ENCODE measurements around the gene KSR2. TPM values are rescaled to one million over a fixed set of nuclear protein-coding genes. Genes with fewer than 3 reads are reported as not detected.

KSR2 gene
- total RNA-seq, 1 experiment from 2014 or later, result not detected

DNA sequence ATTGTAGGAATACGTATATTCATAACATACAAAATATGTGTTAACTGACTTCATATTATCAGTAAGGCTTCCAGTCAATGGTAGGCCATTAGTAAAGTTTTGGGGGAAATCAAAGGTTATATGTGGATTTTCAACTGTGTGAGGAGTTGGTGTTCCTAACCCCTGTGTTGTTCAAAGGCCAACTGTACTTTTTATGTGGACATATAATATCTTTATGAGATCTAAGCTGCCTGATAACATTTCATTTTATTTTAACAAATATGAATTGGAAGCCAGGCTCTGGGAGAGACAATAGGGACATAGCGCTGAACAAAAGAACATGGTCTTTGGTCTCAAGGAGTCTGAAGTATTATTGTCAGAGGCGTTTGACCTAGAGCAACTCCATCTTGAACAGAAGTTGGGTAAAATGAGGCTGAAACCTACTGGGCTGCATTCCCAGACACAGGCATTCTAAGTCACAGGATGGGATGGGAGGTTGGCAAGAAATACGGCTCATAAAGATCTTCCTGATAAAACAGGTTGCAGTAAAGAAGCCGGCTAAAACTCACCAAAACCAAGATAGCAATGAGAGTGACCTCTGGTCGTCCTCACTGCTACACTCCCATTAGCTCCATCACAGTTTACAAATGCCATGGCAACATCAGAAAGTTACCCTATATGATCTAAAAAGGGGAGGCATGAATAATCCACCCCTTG, 147.2 kb downstream of the KSR2 start:
- H3K27me3 ChIP-seq (replicated peaks; ENCODE audit: insufficient read depth, low read depth, low read length, poor library complexity), result peaks cover 41% of the 10 kb centered on the region
- TF ChIP-seq, protein P1, sequence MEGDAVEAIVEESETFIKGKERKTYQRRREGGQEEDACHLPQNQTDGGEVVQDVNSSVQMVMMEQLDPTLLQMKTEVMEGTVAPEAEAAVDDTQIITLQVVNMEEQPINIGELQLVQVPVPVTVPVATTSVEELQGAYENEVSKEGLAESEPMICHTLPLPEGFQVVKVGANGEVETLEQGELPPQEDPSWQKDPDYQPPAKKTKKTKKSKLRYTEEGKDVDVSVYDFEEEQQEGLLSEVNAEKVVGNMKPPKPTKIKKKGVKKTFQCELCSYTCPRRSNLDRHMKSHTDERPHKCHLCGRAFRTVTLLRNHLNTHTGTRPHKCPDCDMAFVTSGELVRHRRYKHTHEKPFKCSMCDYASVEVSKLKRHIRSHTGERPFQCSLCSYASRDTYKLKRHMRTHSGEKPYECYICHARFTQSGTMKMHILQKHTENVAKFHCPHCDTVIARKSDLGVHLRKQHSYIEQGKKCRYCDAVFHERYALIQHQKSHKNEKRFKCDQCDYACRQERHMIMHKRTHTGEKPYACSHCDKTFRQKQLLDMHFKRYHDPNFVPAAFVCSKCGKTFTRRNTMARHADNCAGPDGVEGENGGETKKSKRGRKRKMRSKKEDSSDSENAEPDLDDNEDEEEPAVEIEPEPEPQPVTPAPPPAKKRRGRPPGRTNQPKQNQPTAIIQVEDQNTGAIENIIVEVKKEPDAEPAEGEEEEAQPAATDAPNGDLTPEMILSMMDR (conservative IDR thresholded peaks at IDR 0.05; ENCODE audit: low read depth, low read length), result no peak
- no peak for TF ChIP-seq EZH2 (IDR thresholded peaks at IDR 0.05; ENCODE audit: borderline replicate concordance, low read depth, low read length, poor library complexity, severe bottlenecking)
- no peaks in the 10 kb centered on the region for H3K9me3 ChIP-seq (ENCODE audit: low read depth, low read length, poor library complexity, severe bottlenecking)
- H3K4me3 ChIP-seq (ENCODE audit: low read depth, low read length, poor library complexity, severe bottlenecking), result no peak overlapping the region
- no peaks in the 10 kb centered on the region for H3K4me1 ChIP-seq (ENCODE audit: insufficient read depth, low read length, poor library complexity, severe bottlenecking)
- BruUV-seq (replicated peaks), result no TSS peak
- H3K36me3 ChIP-seq (ENCODE audit: insufficient read depth, low read length, poor library complexity, severe bottlenecking), result no peaks in the 10 kb centered on the region
- H3K27ac ChIP-seq (ENCODE audit: low read depth, low read length, poor library complexity, severe bottlenecking), result no peak overlapping the region
- no peak for DNase-seq (ENCODE audit: low spot score)
- CTCF ChIA-PET, result no interaction called here
- intact Hi-C loops (cut with micrococcal nuclease; ENCODE audit: unreplicated experiment), result no loop called here
- POLR2A ChIA-PET (ENCODE audit: low non-redundant PET), result no interaction called here

- H3K4me1 ChIP-seq (ENCODE audit: insufficient read depth, low read length, poor library complexity, severe bottlenecking), result no peaks in the 10 kb centered on the region
- POLR2A ChIA-PET (ENCODE audit: low non-redundant PET), result no interaction called here
- no peak overlapping the region for H3K4me3 ChIP-seq (ENCODE audit: low read depth, low read length, poor library complexity, severe bottlenecking)
- intact Hi-C loops (cut with micrococcal nuclease; ENCODE audit: unreplicated experiment), result no loop called here
- H3K9me3 ChIP-seq (ENCODE audit: low read depth, low read length, poor library complexity, severe bottlenecking), result no peaks in the 10 kb centered on the region
- BruUV-seq (replicated peaks), result no TSS peak
- TF ChIP-seq EZH2 (IDR thresholded peaks at IDR 0.05; ENCODE audit: borderline replicate concordance, low read depth, low read length, poor library complexity, severe bottlenecking), result no peak
- TF ChIP-seq, protein P1 (conservative IDR thresholded peaks at IDR 0.05; ENCODE audit: low read depth, low read length), result no peak
- H3K27me3 ChIP-seq (replicated peaks; ENCODE audit: insufficient read depth, low read depth, low read length, poor library complexity), result peaks cover 42% of the 10 kb centered on the region
- CTCF ChIA-PET, result interaction anchor here (1.2 kb wide), 1 partner anchor 17 kb away, joined by 3 read pairs; no protein-coding TSS in a partner anchor
- H3K27ac ChIP-seq (ENCODE audit: low read depth, low read length, poor library complexity, severe bottlenecking), result no peak overlapping the region
- H3K36me3 ChIP-seq (ENCODE audit: insufficient read depth, low read length, poor library complexity, severe bottlenecking), result no peaks in the 10 kb centered on the region
- no peak for DNase-seq (ENCODE audit: low spot score)
These were observed 148.4 kb downstream of the KSR2 start for GRCh38 chr12:117820216-117820907.

DNA sequence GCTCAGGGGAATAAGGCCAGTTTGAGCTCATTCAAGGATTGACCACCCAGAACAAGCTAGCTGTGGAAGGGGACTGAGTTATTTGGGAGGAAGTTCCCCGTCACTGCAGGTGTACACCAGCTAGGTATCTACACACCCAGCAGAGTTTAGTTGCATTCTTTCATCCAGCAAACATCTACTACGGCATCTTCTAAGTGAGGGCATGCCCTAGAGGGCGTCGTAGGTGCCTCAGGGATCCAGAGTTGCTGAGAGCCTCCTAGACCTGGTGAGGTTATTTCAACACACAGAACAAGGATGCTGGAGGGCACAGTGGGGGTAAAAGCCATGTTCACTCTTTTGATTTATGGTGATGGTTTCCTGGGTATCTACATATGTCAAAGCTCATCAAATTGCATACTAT, 149.6 kb downstream of the KSR2 start:
- DNase-seq (ENCODE audit: low spot score), result no peak
- CTCF ChIA-PET, result interaction anchor here (1.2 kb wide), 1 partner anchor 18 kb away, joined by 3 read pairs; no protein-coding TSS in a partner anchor

More for the DNA sequence above, 149.6 kb downstream of the KSR2 start:
- no peak overlapping the region for H3K27ac ChIP-seq (ENCODE audit: low read depth, low read length, poor library complexity, severe bottlenecking)
- H3K4me1 ChIP-seq (ENCODE audit: insufficient read depth, low read length, poor library complexity, severe bottlenecking), result no peaks in the 10 kb centered on the region
- BruUV-seq (replicated peaks), result no TSS peak
- H3K36me3 ChIP-seq (ENCODE audit: insufficient read depth, low read length, poor library complexity, severe bottlenecking), result no peaks in the 10 kb centered on the region
- intact Hi-C loops (cut with micrococcal nuclease; ENCODE audit: unreplicated experiment), result no loop called here
- peaks cover 42% of the 10 kb centered on the region for H3K27me3 ChIP-seq (replicated peaks; ENCODE audit: insufficient read depth, low read depth, low read length, poor library complexity)
- POLR2A ChIA-PET (ENCODE audit: low non-redundant PET), result no interaction called here
- H3K4me3 ChIP-seq (ENCODE audit: low read depth, low read length, poor library complexity, severe bottlenecking), result no peak overlapping the region
- TF ChIP-seq, protein P1 (conservative IDR thresholded peaks at IDR 0.05; ENCODE audit: low read depth, low read length), result no peak
- no peak for TF ChIP-seq EZH2 (IDR thresholded peaks at IDR 0.05; ENCODE audit: borderline replicate concordance, low read depth, low read length, poor library complexity, severe bottlenecking)
- no peaks in the 10 kb centered on the region for H3K9me3 ChIP-seq (ENCODE audit: low read depth, low read length, poor library complexity, severe bottlenecking)

All from A673 (cell line).